Measurements from ENCODE around the gene PIK3CA.
"Not testable (repeated sequence)": the region's sequence is repeated elsewhere in the genome, so short reads cannot be mapped to it uniquely, and the experiment has no call there.

PIK3CA gene

DNA sequence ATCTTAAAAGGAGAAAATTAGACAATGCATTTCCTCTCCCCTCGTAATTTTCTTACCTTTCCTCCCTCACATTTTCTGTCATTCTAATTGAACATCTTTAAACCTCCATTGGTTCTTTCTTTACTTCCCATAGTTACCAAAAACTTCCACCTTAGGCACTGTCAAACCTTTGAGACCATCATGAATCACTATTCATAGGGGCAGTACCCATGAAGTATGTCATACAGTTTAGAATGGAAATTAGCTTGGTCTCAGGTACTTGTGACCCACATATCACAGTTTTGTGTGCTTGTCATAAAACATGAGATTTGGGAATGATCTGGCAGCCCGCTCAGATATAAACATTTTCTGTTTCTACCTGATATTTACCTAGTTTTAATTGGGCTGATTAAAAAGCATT, 52.6 kb downstream of the PIK3CA start:
- no peak for DNase-seq

DNA sequence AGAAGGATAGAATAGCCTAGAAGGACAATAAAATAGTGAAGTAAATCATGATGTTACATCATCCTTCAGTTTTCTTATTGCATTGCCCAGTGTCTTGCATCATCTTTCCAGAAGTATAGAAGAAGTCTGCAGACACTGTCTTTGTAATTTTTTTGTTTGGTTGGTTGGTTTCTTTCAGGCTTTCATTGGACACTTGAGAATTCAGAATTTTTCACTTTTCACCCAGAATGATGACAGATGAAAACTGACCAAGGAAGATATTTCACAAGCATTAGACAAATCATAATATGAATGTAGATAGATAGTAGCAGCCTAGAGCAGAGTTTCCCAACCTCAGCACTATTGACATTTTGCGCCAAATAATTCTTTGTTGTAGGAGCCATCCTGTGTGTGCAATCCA, 67.4 kb downstream of the PIK3CA start:
- not testable (repeated sequence) for DNase-seq

DNA sequence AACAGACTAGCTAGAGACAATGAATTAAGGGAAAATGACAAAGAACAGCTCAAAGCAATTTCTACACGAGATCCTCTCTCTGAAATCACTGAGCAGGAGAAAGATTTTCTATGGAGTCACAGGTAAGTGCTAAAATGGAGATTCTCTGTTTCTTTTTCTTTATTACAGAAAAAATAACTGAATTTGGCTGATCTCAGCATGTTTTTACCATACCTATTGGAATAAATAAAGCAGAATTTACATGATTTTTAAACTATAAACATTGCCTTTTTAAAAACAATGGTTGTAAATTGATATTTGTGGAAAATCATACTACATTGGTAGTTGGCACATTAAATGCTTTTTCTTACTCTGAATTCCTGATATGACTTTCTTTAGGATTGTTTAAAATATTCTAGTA, 70.1 kb downstream of the PIK3CA start:
- not testable (repeated sequence) for DNase-seq

DNA sequence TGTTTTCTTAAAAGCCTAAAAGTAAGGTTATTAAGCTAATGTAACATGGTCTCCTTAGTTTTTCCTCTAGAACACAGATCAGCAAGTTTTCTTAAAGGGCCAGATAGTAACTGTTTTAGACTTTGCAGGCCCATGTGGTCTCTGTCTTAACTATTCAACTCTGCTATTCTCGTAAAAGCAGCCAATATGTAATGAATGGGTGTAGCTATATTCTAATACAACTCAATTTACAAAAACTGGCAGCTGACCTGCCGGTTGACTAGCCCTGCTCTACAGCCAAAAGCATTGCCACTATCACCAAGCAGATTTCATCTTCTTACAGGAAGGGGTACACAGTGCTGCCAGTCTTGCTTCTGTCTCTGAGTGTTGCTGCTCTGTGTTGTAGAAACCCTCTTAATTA, 75.4 kb downstream of the PIK3CA start:
- DNase-seq: no peak

DNA sequence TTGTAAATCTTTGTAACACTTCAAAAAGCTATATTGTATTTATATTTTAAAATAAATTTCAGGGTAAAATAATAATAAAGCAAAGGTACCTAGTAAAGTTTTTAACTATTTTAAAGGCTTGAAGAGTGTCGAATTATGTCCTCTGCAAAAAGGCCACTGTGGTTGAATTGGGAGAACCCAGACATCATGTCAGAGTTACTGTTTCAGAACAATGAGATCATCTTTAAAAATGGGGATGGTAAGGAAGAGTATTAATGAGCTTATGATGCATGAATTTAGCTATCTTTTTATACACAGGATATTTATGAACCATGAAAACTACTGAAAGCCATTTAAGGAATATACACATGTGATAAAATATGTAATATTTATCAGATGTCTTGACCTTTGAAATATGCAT, 76.4 kb downstream of the PIK3CA start:
- no peak for DNase-seq

DNA sequence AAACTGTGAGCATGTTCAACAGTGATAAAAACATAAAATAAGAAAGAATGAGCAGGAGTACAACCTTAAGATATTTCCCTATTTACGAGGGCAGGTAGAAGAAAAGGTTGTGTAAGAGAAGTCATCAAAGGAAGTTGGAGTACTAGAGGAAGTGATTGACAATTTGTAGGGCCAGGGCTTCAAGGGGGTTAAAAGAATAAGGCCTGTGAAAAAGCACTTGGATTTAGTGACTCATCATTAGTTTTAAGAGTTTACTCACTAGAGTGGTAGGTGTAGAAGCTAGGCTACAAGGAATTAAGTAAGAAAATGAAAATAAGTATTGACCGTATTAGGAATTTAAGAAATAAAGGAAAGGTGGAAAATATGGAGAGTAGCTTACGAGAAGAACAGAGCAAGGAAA, 79.2 kb downstream of the PIK3CA start:
- no peak for DNase-seq

DNA sequence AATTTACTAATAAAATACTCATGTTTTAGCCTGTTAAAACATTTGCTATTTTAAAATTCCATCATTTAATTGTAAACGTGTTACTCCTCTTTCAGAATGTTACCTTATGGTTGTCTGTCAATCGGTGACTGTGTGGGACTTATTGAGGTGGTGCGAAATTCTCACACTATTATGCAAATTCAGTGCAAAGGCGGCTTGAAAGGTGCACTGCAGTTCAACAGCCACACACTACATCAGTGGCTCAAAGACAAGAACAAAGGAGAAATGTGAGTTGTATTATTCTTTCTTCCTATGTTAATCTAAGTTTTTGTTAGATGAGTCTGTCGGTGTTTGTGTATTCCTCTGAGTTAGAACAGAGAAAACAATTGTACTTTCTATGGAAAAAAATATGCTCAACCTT, 81.0 kb downstream of the PIK3CA start:
- no peak for DNase-seq

DNA sequence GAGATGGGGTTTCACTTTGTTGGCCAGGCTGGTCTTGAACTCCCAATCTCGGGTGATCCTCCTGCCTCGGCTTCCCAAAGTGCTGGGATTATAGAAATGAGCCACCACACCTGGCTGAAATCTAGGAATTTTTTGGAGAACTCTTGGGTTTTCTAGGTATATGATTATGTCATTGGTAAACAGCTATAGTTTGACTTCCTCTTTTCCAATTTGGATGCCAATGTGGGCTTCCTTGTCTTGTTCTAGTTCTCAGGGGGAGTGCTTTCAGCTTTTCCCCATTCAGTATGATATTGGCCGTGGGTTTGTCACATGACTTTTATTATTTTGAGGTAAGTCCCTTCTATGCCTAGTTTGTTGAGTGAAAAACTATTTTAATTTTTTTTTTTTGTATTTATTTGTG, 84.9 kb downstream of the PIK3CA start:
- no peak for DNase-seq

DNA sequence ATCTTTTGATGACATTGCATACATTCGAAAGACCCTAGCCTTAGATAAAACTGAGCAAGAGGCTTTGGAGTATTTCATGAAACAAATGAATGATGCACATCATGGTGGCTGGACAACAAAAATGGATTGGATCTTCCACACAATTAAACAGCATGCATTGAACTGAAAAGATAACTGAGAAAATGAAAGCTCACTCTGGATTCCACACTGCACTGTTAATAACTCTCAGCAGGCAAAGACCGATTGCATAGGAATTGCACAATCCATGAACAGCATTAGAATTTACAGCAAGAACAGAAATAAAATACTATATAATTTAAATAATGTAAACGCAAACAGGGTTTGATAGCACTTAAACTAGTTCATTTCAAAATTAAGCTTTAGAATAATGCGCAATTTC, 86.0 kb downstream of the PIK3CA start:
- no peak for DNase-seq

DNA sequence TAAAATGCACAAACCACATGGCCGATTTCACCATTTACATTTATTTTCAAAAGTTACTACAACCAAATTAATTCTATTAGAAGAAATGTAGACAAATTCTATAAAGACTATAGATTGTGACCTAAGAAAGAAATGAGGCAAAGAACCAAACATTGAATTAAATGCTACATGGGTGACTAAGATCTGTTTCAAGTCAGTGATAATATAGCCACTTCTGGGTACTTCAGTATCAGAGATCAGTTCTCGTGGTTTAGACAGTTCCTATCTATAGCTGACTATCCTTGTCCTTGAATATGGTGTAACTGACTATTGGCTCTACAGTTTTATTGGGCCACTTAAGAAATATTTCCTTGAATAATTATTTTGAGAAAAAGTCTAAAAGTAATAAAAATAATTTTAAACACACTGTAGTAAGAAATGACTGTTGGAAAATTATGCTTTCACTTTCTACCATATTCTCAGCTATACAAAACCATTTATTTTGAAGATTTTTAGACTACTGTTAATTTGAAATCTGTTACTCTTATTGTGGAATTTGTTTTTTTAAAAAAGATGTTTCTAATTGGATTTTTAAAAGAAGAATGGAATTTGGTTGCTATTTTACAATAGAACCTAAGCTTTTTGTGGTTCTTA, 88.6 kb downstream of the PIK3CA start:
- DNase-seq: no peak

DNA sequence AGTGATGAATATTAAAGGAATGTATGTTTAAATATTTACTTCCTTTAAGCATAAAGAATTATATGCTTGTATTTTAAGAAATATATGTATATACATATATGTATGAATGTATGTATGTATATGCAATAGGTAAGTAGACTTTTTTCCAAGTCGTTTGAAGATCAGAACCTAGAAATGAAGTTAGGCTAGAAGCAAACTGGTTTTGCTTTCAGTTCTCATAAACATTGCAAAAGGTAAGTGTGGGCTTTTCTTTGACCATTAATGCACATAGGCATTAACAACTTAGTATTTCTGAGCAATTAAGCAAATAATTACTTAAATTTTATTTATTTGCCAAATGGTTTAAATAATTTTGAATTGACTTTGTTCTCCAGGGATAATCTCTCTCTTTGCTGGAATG, 92.1 kb downstream of the PIK3CA start:
- not testable (repeated sequence) for DNase-seq

DNA sequence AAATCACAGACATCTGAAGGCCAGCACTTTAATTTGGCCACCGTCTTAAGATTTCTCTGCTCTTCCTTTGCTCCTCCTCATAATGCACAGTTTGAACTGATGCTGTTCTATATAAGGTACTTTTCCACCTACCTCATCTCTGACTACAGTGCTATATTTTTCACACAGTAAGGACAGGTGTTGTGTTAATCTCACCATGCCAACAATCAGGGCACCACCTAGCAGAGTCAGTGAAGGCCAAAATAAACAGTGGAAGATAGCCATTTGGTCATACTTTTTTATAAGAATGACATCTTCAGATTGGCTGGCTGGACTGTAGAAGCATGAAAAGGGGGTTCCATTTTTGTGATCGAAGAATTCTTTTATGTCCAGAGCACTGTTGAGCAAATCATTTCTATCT, 94.7 kb downstream of the PIK3CA start:
- not testable (repeated sequence) for DNase-seq

DNA sequence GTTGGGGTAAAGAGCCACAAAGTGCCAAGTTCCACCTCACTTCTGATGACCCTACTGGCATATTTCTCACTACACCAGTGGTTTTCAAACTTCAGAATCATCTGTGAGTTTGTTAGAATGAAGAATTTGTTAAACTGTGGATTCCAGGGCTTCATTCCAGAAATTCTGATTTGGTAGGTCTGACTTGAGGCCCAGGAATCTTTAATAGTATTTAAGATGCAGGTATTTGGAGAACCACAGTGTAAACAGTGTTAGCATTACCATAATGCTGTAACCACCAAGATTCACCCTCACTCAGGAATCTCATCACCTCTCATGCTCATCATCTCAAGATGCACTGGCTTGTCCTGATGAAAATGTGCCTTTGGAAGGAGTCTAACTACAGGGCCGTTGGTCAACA, 96.7 kb downstream of the PIK3CA start:
- no peak for DNase-seq

DNA sequence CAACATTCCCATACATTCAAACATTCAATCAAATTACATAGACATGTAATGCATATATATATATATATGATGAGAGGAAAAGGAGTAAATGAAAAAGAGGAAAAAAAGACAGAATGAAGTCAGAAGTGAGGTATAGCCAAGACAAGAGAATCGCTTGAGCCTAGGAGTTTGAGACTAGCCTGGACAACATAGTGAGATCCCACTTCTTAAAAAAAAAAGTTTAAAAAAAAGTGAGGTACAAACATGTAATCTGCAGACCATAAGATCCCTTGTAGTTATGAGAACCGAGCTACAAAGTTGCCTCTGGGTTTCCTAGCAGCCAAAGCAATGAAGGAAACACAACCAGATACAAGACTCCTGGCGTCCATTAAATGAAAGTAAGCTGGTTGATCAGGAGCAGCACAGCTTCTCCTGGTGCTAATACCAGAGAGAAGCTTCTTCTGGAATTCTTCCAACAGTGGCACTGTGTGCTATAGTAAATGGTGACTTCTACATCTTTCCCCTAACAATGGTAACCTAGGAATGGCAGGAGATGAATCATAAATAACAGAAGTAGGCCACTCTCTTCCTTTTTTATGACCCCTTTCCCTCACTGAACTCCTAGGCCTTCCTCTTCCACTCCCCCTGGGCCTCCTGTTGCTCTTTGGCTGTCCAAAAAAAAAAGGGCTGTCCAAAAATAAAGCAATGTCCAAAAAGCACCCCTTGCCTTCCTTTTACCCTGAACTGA, 99.3 kb downstream of the PIK3CA start:
- no peak for DNase-seq

DNA sequence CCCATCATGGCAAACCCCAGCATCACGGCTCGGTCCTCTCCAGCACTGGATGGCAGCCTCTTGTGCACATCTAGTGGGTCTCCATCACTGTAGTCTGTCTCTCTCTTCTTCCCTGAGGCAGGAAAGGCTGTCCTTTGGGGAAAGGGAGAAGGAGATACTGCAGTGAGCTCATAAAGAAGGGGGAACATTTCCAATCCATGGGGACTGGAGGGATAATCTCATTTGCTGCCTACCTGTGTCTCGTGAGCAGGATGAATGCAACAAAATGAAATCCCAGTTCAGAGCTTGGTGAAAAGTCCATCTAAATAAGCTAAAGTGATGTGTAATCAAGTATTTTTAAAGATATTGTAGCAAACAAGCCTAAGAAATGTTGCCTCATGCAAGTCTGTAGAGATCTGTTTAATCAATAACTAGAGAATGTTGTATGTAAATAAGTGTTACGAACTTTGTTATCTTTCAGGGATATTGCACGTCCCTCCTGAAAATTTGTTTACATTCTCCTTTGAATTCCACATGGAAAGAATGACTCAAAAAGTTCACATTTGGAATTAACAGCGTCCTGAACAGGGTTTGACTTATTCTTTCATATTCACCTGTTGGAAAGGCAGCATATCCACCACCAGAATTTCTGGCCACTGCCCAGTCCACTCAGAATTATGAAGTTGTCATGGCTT, 102.8 kb downstream of the PIK3CA start, which contains the start of gene KCNMB3:
Gene KCNMB3, minus strand, starts transcription at position 312 of the 674 bp plus-strand sequence. Its CDS starts 124 bp downstream, at position 188.
- no peak for DNase-seq

DNA sequence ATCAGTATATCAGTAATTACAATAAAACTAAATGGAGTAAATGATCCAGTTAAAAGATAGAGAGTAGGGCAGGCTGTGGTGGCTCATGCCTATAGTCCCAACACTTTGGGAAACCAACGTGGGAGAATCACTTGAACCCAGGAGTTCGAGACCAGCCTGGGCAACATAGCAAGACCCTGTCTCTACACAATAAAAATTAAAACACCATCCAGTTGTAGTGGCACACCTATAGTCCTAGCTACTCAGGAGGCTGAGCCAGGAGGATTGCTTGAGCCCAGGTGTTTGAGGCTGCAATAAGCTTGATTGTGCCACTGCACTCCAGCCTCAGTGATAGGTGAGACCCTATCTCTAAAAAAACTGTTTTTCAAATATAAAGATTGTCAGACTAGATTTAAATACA, 108.7 kb downstream of the PIK3CA start:
- no peak for DNase-seq

DNA sequence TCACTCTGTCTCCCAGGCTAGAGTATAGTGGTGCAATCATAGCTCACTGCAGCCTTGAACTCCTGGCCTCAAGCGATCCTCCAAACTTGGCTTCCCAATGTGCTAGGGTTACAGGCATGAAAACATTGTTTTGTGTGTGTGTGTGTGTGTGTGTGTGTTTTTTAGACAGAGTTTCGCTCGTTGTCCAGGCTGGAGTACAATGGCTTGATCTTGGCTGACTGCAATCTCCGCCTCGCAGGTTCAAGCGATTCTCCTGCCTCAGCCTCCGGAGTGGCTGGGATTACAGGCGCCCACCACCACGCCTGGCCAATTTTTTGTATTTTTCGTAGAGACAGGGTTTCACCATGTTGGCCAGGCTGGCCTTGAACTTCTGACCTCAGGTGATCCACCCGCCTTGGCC, 109.6 kb downstream of the PIK3CA start:
- DNase-seq: not testable (repeated sequence)

DNA sequence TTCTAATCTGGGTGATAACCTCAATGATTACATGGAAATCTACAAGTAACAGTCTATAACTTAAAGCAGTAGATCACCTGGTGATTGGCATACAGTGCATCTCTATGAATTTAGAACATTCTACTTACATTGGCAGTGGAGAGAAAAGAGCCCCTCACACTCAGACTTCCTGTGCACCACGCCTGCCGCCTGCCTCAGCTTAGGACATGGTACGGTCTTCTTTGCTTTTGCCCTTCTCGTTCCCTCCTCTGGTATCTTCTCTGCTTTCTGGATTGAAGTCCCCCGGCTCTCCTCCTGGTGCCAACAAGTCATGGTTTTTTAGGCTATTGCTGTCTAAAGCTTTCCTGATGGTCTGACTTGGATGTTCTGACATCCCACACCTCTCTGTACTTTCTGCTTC, 110.7 kb downstream of the PIK3CA start:
- no peak for DNase-seq

DNA sequence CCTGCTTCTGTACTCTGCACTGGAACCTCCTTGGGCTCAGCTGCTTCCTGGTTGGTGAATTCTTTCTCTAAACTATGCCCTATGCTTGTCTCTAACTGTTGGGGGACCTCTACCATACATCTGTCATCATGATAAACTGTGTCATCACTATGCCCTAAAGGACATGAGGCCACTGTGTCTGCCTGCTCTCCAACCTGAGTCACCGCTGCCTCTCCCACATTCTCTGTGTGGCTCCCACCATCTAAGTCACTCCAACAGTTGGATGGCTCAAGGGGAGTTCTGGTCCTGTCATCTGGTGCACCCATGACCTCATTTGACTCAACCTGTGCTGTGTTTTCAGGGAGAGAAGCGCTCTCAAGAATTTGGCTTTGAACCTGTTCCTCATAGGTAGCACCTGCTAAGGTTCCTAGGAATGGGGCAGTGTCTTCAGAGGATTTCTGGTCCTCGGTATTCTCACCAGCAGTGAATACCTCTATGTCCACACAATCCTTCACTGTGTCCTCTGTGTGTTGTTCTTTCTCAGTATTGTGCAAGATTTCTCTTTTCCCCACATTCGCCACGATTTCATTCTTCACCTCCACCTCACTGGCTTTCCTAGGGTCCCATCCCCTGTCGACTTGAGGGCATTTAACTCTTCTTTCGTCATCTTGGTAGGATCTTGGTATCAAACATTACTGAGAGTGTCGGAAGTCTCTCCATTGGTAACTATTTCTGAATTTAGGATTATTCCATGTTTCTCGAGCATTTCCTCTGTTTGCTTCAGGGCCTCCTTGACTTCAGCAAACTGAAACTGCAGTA, 112.0 kb downstream of the PIK3CA start:
- not testable (repeated sequence) for DNase-seq

DNA sequence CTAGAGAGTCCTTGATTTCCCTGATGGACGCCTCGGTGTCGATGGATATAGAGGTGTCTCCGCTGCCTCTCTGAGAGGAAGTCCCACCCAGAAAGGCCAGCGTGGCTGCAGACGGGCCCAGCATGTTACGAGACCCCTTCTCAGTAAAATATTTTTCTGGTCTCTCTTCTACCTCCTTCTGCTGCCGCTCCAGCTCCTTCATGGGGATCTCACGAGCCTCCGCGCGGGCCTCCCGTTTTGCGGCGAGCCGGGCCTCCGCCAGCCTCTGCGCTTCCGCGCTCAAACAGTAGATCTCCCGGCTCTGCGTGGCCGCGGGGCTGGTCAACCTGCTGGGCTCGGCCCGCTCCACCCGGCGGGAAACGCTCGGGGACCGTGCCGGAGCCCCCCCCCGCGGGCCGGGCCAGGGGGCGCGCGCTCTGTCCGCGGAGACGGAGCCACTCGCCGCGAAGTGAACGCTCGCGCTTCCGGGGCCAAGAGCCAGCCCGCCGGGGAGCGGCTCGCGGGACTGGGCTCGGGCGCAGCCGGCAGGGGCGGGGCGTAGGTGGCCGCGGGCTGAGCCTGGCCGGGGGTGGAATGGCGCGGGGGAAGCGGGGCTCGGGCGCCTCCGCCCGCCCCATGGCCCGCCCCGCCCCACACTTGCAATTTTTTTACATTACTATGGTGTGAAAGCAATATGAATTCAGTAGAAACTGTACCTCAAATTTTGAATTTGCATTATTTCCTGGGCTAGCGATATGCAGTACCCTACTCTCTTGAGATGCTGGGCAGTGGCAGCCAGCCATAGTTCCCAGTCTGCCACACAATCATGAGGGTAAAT, 113.0 kb downstream of the PIK3CA start:
- DNase-seq: peak; percentile 55

DNA sequence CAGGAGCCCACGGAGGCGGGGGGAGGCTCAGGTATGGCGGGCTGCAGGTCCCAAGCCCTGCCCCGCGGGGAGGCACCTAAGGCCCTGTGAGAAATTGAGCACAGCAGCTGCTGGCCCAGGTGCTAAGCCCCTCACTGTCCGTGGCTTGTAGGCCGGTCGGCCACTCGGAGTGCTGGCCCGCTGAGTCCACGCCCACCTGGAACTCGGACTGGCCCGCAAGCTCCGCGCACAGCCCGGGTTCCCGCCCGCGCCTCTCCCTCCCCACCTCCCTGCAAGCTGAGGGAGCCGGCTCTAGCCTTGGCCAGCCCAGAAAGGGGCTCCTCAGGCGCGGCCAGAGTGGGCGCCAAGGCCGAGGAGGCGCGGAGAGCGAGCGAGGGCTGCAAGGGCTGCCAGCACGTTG, 115.0 kb downstream of the PIK3CA start:
- no peak for DNase-seq

DNA sequence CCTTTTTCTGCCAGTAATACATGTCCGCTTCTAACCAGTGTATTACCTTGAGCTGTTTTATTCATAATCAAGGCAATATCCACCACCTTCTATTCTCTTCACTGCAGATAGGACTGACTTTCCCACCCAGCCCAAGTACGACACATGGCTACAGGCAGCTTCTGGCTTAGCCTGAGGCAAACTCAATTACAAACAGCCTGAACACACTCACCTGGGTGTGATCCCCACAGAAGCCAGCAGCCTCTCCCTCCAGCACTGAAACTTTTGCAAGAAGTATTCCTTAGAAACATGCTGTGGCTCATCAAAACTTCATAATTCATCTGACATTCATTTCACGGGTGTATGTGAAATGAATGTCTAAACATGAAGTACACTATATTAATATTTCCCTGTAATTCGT, 116.3 kb downstream of the PIK3CA start:
- DNase-seq: no peak

All from T1000 (cell line).